Ammon's horn (tissue), 1 donor: ENCODE measurements around the gene PDPR.
A peak's percentile ranks its signal among the peaks of the same experiment; 100 is the strongest.
"Not testable (repeated sequence)": the region's sequence is repeated elsewhere in the genome, so short reads cannot be mapped to it uniquely, and the experiment has no call there.

ENCODE experiments used
- DNase-seq: peaks from one replicate; pipeline ENCODE4 v3.0.0-alpha.2; 2016; ENCODE audit warnings: low spot score

The PDPR gene

GRCh38 chr16:70113982-70114826 is at the start of gene PDPR:
TSS of gene PDPR (plus strand) at chr16:70114332. CDS start at chr16:70120493, 6,161 bp downstream.
- DNase-seq = peak; percentile 92

DNA sequence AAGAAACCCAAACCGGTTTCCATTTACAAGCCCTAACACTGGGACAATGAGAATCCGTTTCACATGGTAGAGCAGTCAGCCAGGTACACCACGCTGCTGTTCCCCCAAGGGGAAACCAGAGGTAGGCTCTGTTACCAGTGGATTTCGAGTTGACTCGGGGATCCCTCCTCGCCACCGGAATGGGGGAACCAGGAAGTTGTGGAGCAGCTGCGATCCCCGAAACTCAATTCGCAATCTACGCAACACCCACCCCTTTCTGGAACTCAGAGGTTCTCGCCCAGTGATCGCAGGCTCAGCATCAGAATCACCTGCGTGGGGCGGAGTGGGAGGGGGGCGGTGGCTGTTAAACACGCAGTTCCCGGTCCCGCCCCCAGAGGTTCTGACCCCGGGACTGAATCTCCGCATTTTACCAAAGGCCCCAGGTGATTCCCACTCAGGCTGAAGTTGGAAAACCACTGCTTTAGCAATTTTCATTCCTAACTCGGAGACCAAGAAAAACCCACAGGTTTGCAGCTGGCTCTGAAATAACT is 49.2 kb upstream of the PDPR start:
- DNase-seq = peak; percentile 24

GRCh38 chr16:70065376-70065745 is 48.8 kb upstream of the PDPR start:
- DNase-seq = not testable (repeated sequence)

GRCh38 chr16:70065746-70066658 is 48.1 kb upstream of the PDPR start:
- DNase-seq = peak; percentile 86

DNA sequence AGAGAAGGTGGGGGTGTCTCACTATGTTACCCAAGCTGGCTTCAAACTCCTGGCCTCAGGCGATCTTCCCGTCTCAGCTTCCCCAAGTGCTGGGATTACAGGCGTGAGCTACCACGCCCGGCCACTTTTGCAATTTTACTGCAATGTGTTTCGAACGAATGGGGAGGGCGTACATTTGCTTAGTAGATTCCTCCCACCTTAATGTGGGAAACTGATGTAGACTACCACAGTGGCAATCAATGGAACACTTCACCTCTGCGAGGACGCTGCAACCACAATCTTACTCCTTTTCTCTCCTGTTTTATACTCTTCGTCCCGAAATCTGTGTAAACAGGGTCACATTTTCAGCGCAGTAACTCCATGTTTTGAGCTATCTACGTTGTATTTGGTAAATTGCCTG is 47.4 kb upstream of the PDPR start:
- DNase-seq = not testable (repeated sequence)

GRCh38 chr16:70079081-70079480 is 35.1 kb upstream of the PDPR start:
- DNase-seq = not testable (repeated sequence)

- DNase-seq = peak; percentile 5
These were observed 32.9 kb upstream of the PDPR start for GRCh38 chr16:70081219-70081618.

- not testable (repeated sequence) for DNase-seq
These were observed 30.2 kb upstream of the PDPR start for GRCh38 chr16:70083931-70084330.

DNA sequence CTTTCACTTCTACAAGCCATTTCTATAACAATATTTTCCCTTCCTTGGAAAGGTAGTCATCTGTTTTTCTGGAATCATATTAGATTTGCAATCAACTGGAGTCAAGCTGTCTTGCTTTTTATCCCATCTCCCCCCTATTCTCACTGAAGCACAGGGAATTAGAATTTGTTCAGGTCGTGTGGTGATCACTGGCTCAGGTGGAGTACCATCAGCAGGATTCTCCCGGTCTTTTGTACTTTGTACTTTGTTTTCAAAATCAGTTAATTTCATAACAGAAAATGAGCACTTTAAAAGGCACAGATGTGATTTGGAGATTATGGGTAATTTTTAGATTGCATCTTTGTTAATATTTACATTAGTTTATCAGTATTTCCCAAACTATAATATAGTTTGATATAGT is 26.0 kb upstream of the PDPR start:
- DNase-seq = not testable (repeated sequence)

GRCh38 chr16:70088877-70089276 is 25.3 kb upstream of the PDPR start:
- not testable (repeated sequence) for DNase-seq

- not testable (repeated sequence) for DNase-seq
These were observed 24.8 kb upstream of the PDPR start for GRCh38 chr16:70089289-70089688.

GRCh38 chr16:70091104-70091503 is 23.0 kb upstream of the PDPR start:
- DNase-seq = not testable (repeated sequence)

DNA sequence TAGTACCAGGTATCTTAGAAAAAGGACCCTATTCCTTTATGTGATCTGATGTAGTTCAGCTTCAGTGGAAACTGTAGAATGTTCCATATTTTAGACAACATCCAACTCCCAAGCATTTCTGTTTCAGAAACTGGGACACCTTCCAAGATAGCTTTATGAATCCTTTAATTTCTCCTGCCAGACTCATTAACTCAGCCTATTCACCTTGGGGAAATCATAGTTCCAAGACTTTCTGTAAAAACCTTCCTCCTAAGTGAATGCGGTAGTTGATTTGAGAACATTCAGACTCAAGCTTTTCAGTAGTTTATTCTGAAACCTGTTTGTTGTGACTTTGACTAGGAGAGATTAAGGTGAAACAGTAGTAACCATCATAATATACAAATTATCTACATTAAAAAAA is 20.0 kb upstream of the PDPR start:
- DNase-seq = not testable (repeated sequence)

DNA sequence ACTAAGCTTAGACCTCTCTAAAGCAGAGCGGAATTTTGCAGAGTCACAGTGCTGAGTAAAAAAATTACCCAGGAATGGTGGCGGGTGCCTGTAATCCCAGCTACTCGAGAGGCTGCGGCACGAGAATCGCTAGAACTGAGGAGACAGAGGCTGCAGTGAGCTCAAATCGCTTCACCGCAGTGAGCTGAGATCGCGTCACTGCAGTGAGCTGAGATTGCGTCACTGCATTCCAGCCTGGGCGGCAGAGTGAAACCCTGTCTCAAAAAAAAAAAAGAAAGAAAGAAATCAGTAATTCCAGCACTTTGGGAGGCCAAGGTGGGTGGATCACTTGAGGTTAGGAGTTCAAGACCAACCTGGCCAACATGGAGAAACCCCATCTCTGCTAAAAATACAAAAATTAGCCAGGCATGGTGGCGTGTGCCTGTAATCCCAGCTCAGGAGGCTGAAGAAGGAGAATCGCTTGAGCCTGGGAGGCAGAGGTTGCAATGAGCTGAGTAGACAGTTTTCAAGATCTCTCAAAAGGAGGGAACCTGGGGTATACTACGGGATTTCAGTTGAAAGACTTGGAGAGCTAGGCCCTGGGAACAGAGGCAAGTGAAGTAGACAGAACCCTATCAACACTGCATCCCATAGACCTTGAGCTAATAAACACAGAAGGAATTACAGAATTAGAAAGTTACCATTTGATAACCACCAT is 4.4 kb upstream of the PDPR start:
- DNase-seq = not testable (repeated sequence)

GRCh38 chr16:70112162-70112561 is 2.0 kb upstream of the PDPR start:
- not testable (repeated sequence) for DNase-seq

DNA sequence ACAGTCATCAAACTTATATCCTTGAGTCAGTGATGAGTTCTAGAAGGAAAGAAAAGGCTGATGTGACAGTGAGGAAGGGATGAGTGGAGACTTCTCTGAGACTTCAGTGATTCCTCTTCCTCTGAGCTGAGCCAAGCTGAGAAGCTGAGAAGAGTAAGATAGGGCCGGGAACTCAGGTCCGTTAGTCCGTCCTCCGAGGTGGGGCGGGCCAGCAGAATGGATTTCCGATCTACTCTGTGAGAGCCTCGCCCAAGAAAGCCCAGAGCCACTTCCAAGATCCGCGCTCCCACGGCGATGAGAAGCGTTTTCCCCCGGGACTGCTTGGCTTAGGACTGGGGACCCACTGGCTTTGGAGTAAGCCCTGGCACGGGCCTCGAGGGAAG is 542 bp upstream of the PDPR start:
- not testable (repeated sequence) for DNase-seq

DNA sequence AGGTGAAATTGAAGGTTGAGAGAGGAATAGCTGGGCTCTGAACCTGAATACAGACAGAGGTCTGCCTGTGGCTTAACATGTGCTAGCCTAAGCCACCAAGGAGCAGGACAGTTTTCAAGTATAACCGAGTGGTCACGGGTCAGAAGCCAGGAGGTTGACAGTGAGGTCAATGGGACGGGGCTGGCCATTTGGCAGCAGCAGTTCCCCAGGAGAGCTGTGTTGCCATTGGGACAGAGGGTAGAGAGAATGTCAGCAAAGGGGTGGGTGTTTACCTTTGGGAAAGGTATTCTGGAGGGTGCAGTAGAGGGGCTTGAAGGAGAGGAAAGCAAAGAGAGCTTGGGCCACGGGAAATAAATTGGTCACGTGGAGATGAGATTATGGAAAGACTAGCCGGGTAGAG is 4.2 kb downstream of the PDPR start:
- DNase-seq = not testable (repeated sequence)

GRCh38 chr16:70118776-70119175 is 4.6 kb downstream of the PDPR start:
- DNase-seq = not testable (repeated sequence)

- not testable (repeated sequence) for DNase-seq
These were observed 6.3 kb downstream of the PDPR start for GRCh38 chr16:70120398-70120797.

GRCh38 chr16:70123822-70124221 is 9.7 kb downstream of the PDPR start:
- DNase-seq = not testable (repeated sequence)

DNA sequence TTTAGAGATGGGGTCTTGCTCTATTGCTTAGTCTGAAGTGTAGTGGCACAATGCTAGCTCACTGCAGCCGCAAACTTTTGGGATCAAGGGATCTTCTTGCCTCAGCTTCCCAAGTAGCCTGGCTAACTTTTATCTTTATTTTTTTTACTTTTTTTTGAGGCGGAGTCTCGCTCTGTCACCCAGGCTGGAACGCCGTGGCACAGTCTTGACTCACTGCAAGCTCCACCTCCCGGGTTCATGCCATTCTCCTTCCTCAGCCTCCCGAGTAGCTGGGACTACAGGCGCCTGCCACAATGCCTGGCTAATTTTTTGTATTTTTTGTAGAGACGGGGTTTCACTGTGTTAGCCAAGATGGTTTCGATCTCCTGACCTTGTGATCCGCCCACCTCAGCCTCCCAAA is 12.1 kb downstream of the PDPR start:
- not testable (repeated sequence) for DNase-seq

DNA sequence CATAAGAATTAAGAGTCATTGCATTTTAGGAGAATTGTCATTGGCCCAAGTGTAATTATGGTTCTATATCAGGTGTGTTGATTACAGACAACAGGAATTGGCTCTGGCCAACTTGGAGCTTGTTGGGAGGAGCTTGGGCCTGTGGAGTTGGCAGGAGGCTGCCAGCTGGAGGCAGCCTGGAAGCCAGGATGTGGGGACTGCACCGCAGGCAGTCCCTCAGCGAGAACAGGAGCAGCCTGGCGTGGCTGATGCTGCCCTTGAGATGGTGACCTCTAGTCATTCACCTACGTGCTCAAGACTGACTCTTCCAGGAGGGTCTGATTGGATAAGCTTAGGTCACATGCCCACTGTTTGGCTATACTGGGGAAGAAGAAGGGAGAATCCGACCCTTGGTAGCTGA is 13.6 kb downstream of the PDPR start:
- not testable (repeated sequence) for DNase-seq
